ENCODE data around the gene CSF3.

The CSF3 gene

GRCh38 chr17:40015005-40015997 lies at the start of gene CSF3:
TSS of gene CSF3 (plus strand) at chr17:40015440. CDS start at chr17:40015475, 35 bp downstream.
- FAIRE-seq: no peak
- DNase-seq (ENCODE audit: low spot score): no peak

GRCh38 chr17:39966771-39967170 lies 48.5 kb upstream of the CSF3 start:
- no peak for DNase-seq (ENCODE audit: low spot score)
- FAIRE-seq: no peak

GRCh38 chr17:39968761-39969160 lies 46.5 kb upstream of the CSF3 start:
- DNase-seq (ENCODE audit: low spot score): no peak
- no peak for FAIRE-seq

GRCh38 chr17:39969375-39969774 lies 45.9 kb upstream of the CSF3 start:
- FAIRE-seq (no peak), DNase-seq (ENCODE audit: low spot score) (no peak)

- DNase-seq (ENCODE audit: low spot score) (no peak), FAIRE-seq (no peak)
These were observed 45.0 kb upstream of the CSF3 start for GRCh38 chr17:39970157-39970692.

- no peak for DNase-seq (ENCODE audit: low spot score)
- FAIRE-seq: no peak
These were observed 44.1 kb upstream of the CSF3 start for GRCh38 chr17:39971076-39971603.

GRCh38 chr17:39972271-39972670 lies 43.0 kb upstream of the CSF3 start:
- FAIRE-seq (no peak), DNase-seq (ENCODE audit: low spot score) (no peak)

GRCh38 chr17:39973496-39973895 lies 41.7 kb upstream of the CSF3 start:
- DNase-seq (ENCODE audit: low spot score) (peak; percentile 28), FAIRE-seq (no peak)

GRCh38 chr17:39974433-39974832 lies 40.8 kb upstream of the CSF3 start:
- DNase-seq (ENCODE audit: low spot score) (no peak), FAIRE-seq (no peak)

- FAIRE-seq (no peak), DNase-seq (ENCODE audit: low spot score) (no peak)
These were observed 39.4 kb upstream of the CSF3 start for GRCh38 chr17:39975801-39976200.

- peak; percentile 82 for DNase-seq (ENCODE audit: low spot score)
- FAIRE-seq: peak; percentile 52
These were observed 36.1 kb upstream of the CSF3 start for GRCh38 chr17:39979016-39979670.

GRCh38 chr17:39979893-39980350 lies 35.3 kb upstream of the CSF3 start:
- FAIRE-seq (no peak), DNase-seq (ENCODE audit: low spot score) (peak; percentile 32)

- DNase-seq (ENCODE audit: low spot score): peak; percentile 96
- FAIRE-seq: peak; percentile 40
These were observed 34.7 kb upstream of the CSF3 start, which contains the start of gene PSMD3 for GRCh38 chr17:39980351-39981206. TSS of gene PSMD3 (plus strand) at chr17:39980807. CDS start at chr17:39980971, 164 bp downstream.

GRCh38 chr17:39981207-39981741 lies 34.0 kb upstream of the CSF3 start:
- DNase-seq (ENCODE audit: low spot score): no peak
- FAIRE-seq: no peak

GRCh38 chr17:39981766-39982375 lies 33.4 kb upstream of the CSF3 start:
- DNase-seq (ENCODE audit: low spot score) (no peak), FAIRE-seq (no peak)

GRCh38 chr17:39988206-39988810 lies 26.9 kb upstream of the CSF3 start:
- DNase-seq (ENCODE audit: low spot score): no peak
- no peak for FAIRE-seq

GRCh38 chr17:39994448-39994847 lies 20.8 kb upstream of the CSF3 start:
- DNase-seq (ENCODE audit: low spot score) (no peak), FAIRE-seq (no peak)

- FAIRE-seq (no peak), DNase-seq (ENCODE audit: low spot score) (no peak)
These were observed 19.8 kb upstream of the CSF3 start for GRCh38 chr17:39995438-39995837.

GRCh38 chr17:39996162-39996561 lies 19.1 kb upstream of the CSF3 start:
- FAIRE-seq (no peak), DNase-seq (ENCODE audit: low spot score) (no peak)

- DNase-seq (ENCODE audit: low spot score) (no peak), FAIRE-seq (no peak)
These were observed 18.4 kb upstream of the CSF3 start for GRCh38 chr17:39996800-39997199.

All from urothelium cell line (cell line).